Urinary bladder (tissue), 4 donors: ENCODE data around the gene ZIC5. TPM values are rescaled to one million over a fixed set of nuclear protein-coding genes. Genes with fewer than 3 reads are reported as not detected.

Experiments
- DNase-seq: peaks from one replicate; pipeline ENCODE4 v3.0.0-alpha.2; 2015; ENCODE audit errors: extremely low spot score
- H3K27ac ChIP-seq: one replicate; pipeline ENCODE4 v1.5.1; 2013; ENCODE audit warnings: low read depth, mild to moderate bottlenecking, moderate library complexity
- H3K36me3 ChIP-seq: one replicate; pipeline ENCODE4 v1.6.1; 2013; ENCODE audit warnings: mild to moderate bottlenecking, moderate library complexity; ENCODE audit not compliant: insufficient read depth
- H3K4me1 ChIP-seq: one replicate; pipeline ENCODE4 v1.6.1; 2013; ENCODE audit warnings: mild to moderate bottlenecking, moderate library complexity; ENCODE audit not compliant: insufficient read depth
- H3K4me3 ChIP-seq: one replicate; pipeline ENCODE4 v1.5.1; 2013; ENCODE audit warnings: low read depth, low read length
- WGBS: extraction: QIAGEN DNeasy Blood & Tissue Kit; methylation state at CpG from one replicate; pipeline ENCODE4 v1.1.7; 2013; 5-methylcytosine and 5-hydroxymethylcytosine counted together
- polyA plus RNA-seq: library from polyadenylated mRNA; stranded (reverse); fragments of 200-250 nt; gene quantifications from one replicate; pipeline ENCODE4 v1.2.3, GENCODE V29; 2013
- total RNA-seq: library from RNA; depleted of rRNA; stranded (reverse); fragments of >200 nt; gene quantifications from one replicate; pipeline ENCODE4 v1.2.3, GENCODE V29; 2014
- donor health status: healthy with polysubstance abuse.
- donor health status: healthy.

Gene ZIC5
- total and polyA plus RNA-seq, 2 donors: not detected

GRCh38 chr13:99935772-99936171 is 35.8 kb downstream of the ZIC5 start:
- DNase-seq: no peak
- H3K4me3 ChIP-seq: no peak overlapping the region
- H3K4me1 ChIP-seq: no peaks in the 10 kb centered on the region
- H3K27ac ChIP-seq: no peak overlapping the region
- WGBS: 65% methylated on average over 2 of the region's 2 CpGs
- H3K36me3 ChIP-seq: no peaks in the 10 kb centered on the region

- H3K27ac ChIP-seq: no peak overlapping the region
- WGBS: 89% methylated on average over 5 of the region's 5 CpGs
- DNase-seq: no peak
- H3K36me3 ChIP-seq: no peaks in the 10 kb centered on the region
- H3K4me3 ChIP-seq: no peak overlapping the region
- H3K4me1 ChIP-seq: no peaks in the 10 kb centered on the region
These were observed 38.7 kb downstream of the ZIC5 start for GRCh38 chr13:99932912-99933311.

GRCh38 chr13:99930925-99931324 is 40.6 kb downstream of the ZIC5 start:
- H3K27ac ChIP-seq: no peak overlapping the region
- H3K4me3 ChIP-seq: no peak overlapping the region
- no peak for DNase-seq
- no peaks in the 10 kb centered on the region for H3K4me1 ChIP-seq
- 79% methylated on average over 5 of the region's 5 CpGs for WGBS
- H3K36me3 ChIP-seq: no peaks in the 10 kb centered on the region

GRCh38 chr13:99929866-99930265 is 41.7 kb downstream of the ZIC5 start:
- Histone ChIP-seq H3K4me1 (no peaks in the 10 kb centered on the region), H3K27ac (no peak overlapping the region), H3K36me3 (no peaks in the 10 kb centered on the region), H3K4me3 (no peak overlapping the region)
- 81% methylated on average over 7 of the region's 7 CpGs for WGBS
- DNase-seq: no peak

GRCh38 chr13:99926014-99926731 is 45.4 kb downstream of the ZIC5 start:
- Histone ChIP-seq H3K4me3 (no peak overlapping the region), H3K4me1 (no peaks in the 10 kb centered on the region), H3K36me3 (no peaks in the 10 kb centered on the region), H3K27ac (no peak overlapping the region)
- DNase-seq: no peak
- 47% methylated on average over 29 of the region's 29 CpGs for WGBS

DNA sequence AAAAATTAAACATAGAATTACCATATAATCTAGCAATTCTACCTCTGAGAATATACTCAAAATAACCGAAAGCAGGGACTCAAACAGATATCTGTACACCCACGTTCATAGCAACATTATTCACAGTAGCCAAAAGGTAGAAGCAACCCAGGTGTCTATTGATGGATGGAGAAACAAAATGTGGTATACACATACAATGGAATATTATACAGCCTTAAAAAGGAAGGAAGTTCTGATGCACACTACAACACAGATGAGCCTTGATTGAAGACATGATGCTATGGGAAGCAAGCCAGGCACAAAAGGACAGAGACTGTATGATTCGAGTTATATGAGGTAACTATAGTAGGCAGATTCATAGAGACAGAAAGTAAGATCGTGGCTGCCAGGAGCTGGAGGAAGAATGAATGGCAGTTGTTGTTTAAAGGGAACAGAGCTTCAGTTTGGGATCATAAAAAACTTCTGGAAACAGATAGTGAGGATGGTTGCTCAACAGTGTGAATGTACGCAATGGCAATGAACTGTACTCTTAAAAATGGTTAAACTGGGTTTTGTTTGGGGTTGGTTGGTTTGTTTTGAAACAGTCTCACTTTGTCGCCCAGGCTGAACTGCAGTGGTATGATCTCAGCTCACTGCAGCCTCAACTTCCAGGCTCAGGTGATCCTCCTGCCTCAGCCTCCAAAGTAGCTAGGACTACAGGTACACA is 47.5 kb downstream of the ZIC5 start:
- WGBS: 80% methylated on average over 6 of the region's 6 CpGs
- no peaks in the 10 kb centered on the region for H3K4me1 ChIP-seq
- H3K27ac ChIP-seq: no peak overlapping the region
- DNase-seq: no peak
- no peak overlapping the region for H3K4me3 ChIP-seq
- no peaks in the 10 kb centered on the region for H3K36me3 ChIP-seq

GRCh38 chr13:99922631-99923404 is 48.7 kb downstream of the ZIC5 start:
- H3K4me1 ChIP-seq: no peaks in the 10 kb centered on the region
- WGBS: 77% methylated on average over 20 of the region's 20 CpGs
- H3K27ac ChIP-seq: no peak overlapping the region
- H3K36me3 ChIP-seq: no peaks in the 10 kb centered on the region
- no peak overlapping the region for H3K4me3 ChIP-seq
- no peak for DNase-seq

DNA sequence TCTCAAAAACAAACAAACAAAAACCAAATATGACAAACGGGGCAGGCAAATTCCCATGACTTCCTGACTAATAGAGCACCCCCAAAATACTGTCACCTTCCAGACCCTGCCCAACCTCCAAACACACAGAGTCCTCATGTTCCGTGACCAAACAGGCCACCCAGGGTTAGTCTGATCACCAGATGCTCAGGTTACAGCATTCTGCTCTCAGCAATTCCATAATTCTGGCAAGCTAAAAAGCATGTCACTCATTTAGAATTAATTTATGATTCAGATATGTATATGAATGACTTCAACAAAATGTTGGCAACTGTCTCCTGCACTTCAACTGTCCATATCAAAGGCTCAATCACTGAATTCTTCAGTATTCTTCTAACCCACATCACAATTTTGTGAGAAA is 52.4 kb downstream of the ZIC5 start:
- H3K27ac ChIP-seq: no peak overlapping the region
- no peaks in the 10 kb centered on the region for H3K36me3 ChIP-seq
- 69% methylated on average over 2 of the region's 2 CpGs for WGBS
- H3K4me1 ChIP-seq: no peaks in the 10 kb centered on the region
- no peak overlapping the region for H3K4me3 ChIP-seq
- DNase-seq: no peak

- no peak overlapping the region for H3K27ac ChIP-seq
- no peak overlapping the region for H3K4me3 ChIP-seq
- H3K36me3 ChIP-seq: no peaks in the 10 kb centered on the region
- 47% methylated on average over 10 of the region's 10 CpGs for WGBS
- H3K4me1 ChIP-seq: no peaks in the 10 kb centered on the region
- DNase-seq: peak; percentile 28
These were observed 55.0 kb downstream of the ZIC5 start for GRCh38 chr13:99916366-99917103.

DNA sequence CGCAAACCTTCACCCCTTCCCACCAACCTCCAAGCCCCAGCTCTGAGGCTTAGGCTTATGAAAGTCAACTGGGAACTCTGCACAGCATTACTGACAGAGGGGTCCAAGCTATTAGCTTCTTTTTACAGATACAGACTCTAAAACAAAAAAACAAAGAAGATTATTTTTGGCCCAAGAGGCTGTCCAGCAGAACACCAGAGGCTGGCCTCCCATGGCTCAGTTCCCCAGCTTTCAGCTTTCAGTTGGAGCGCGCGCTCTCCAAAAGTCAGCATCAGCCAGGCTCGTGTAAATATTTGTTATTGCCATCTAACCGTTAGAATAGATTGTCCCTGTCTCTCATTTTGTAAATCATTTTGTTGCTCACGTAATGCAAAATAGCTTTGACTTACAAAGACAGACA is 58.4 kb downstream of the ZIC5 start:
- no peaks in the 10 kb centered on the region for H3K36me3 ChIP-seq
- no peak overlapping the region for H3K4me3 ChIP-seq
- H3K4me1 ChIP-seq: no peaks in the 10 kb centered on the region
- no peak overlapping the region for H3K27ac ChIP-seq
- no peak for DNase-seq
- 55% methylated on average over 7 of the region's 7 CpGs for WGBS

Other genes with a start within 250 kb of the ZIC5 start
- gene ZIC2, start 10.0 kb upstream of the ZIC5 start, total RNA-seq: 0.11 TPM
- gene ZIC2, start 10.0 kb upstream of the ZIC5 start, polyA plus RNA-seq: not detected
- gene PCCA, start 117.3 kb upstream of the ZIC5 start, total RNA-seq: 122 TPM
- 24.7 TPM for gene PCCA, start 117.3 kb upstream of the ZIC5 start, polyA plus RNA-seq